ENCODE data around the gene KCNMB1. TPM values are rescaled to one million over a fixed set of nuclear protein-coding genes. Genes with fewer than 3 reads are reported as not detected.

Gene KCNMB1
- total RNA-seq, 1 donor from 2014 or later: not detected

- TF ChIP-seq EZH2phosphoT487 (IDR thresholded peaks at IDR 0.05) (no peak), CTCF (IDR thresholded peaks at IDR 0.05) (no peak), EZH2 (IDR thresholded peaks at IDR 0.05) (no peak)
- Histone ChIP-seq H3F3A (ENCODE audit: low read depth) (no peaks in the 10 kb centered on the region), H3K9me3 (ENCODE audit: low read depth) (no peaks in the 10 kb centered on the region), H3K4me3 (no peak overlapping the region), H3K27ac (no peak overlapping the region), H3K9ac (no peak overlapping the region), H3K36me3 (no peaks in the 10 kb centered on the region), H3K27me3 (no peaks in the 10 kb centered on the region), H3K4me1 (peaks cover 26% of the 10 kb centered on the region), H2AFZ (replicated peaks) (no peak overlapping the region), H4K20me1 (ENCODE audit: low read depth) (no peaks in the 10 kb centered on the region), H3K79me2 (ENCODE audit: low read depth) (no peaks in the 10 kb centered on the region), H3K4me2 (no peak overlapping the region)
- H3K4me1 Mint-ChIP-seq: peaks cover 43% of the 10 kb centered on the region
- no peak overlapping the region for H3K4me3 Mint-ChIP-seq
- peak overlapping the region; percentile 76 for H3K27ac Mint-ChIP-seq
- H3K27me3 Mint-ChIP-seq (ENCODE audit: insufficient read depth, low read depth): peaks cover 19% of the 10 kb centered on the region
- no peaks in the 10 kb centered on the region for H3K36me3 Mint-ChIP-seq
- DNase-seq (ENCODE audit: low spot score): no peak
- no peaks in the 10 kb centered on the region for H3K9me3 Mint-ChIP-seq
Observed at GRCh38 chr5:170387775-170388639, 1.2 kb downstream of the KCNMB1 start.

GRCh38 chr5:170386743-170387395 lies 2.3 kb downstream of the KCNMB1 start:
- peaks cover 22% of the 10 kb centered on the region for H3K4me1 ChIP-seq
- no peaks in the 10 kb centered on the region for H3K9me3 ChIP-seq (ENCODE audit: low read depth)
- no peak for DNase-seq (ENCODE audit: low spot score)
- peaks cover 22% of the 10 kb centered on the region for H3K27me3 Mint-ChIP-seq (ENCODE audit: insufficient read depth, low read depth)
- H4K20me1 ChIP-seq (ENCODE audit: low read depth): no peaks in the 10 kb centered on the region
- no peaks in the 10 kb centered on the region for H3F3A ChIP-seq (ENCODE audit: low read depth)
- H2AFZ ChIP-seq (replicated peaks): peak overlapping the region; percentile 85
- peak overlapping the region; percentile 82 for H3K27ac Mint-ChIP-seq
- no peaks in the 10 kb centered on the region for H3K79me2 ChIP-seq (ENCODE audit: low read depth)
- TF ChIP-seq CTCF (IDR thresholded peaks at IDR 0.05) (no peak), EZH2phosphoT487 (IDR thresholded peaks at IDR 0.05) (no peak), EZH2 (IDR thresholded peaks at IDR 0.05) (no peak)
- peaks cover 46% of the 10 kb centered on the region for H3K4me1 Mint-ChIP-seq
- H3K36me3 Mint-ChIP-seq: no peaks in the 10 kb centered on the region
- H3K9ac ChIP-seq: no peak overlapping the region
- no peak overlapping the region for H3K4me3 ChIP-seq
- H3K27ac ChIP-seq: no peak overlapping the region
- no peak overlapping the region for H3K4me3 Mint-ChIP-seq
- peak overlapping the region; percentile 15 for H3K4me2 ChIP-seq
- no peaks in the 10 kb centered on the region for H3K27me3 ChIP-seq
- H3K36me3 ChIP-seq: no peaks in the 10 kb centered on the region
- H3K9me3 Mint-ChIP-seq: no peaks in the 10 kb centered on the region

GRCh38 chr5:170383227-170383626 lies 5.9 kb downstream of the KCNMB1 start:
- H3K36me3 ChIP-seq: no peaks in the 10 kb centered on the region

More at GRCh38 chr5:170383227-170383626, 5.9 kb downstream of the KCNMB1 start:
- no peaks in the 10 kb centered on the region for H3K9me3 ChIP-seq (ENCODE audit: low read depth)
- no peak for DNase-seq (ENCODE audit: low spot score)
- Mint-ChIP-seq H3K4me3 (no peak overlapping the region), H3K4me1 (peaks cover 26% of the 10 kb centered on the region), H3K27me3 (ENCODE audit: insufficient read depth, low read depth) (peaks cover 22% of the 10 kb centered on the region), H3K36me3 (no peaks in the 10 kb centered on the region), H3K27ac (no peak overlapping the region), H3K9me3 (no peaks in the 10 kb centered on the region)
- peaks cover 8% of the 10 kb centered on the region for H3K4me1 ChIP-seq
- no peak overlapping the region for H3K27ac ChIP-seq
- H3K27me3 ChIP-seq: no peaks in the 10 kb centered on the region
- TF ChIP-seq EZH2 (IDR thresholded peaks at IDR 0.05): no peak
- no peak for TF ChIP-seq EZH2phosphoT487 (IDR thresholded peaks at IDR 0.05)
- TF ChIP-seq CTCF (IDR thresholded peaks at IDR 0.05): no peak
- H3K79me2 ChIP-seq (ENCODE audit: low read depth): no peaks in the 10 kb centered on the region
- no peak overlapping the region for H3K4me3 ChIP-seq
- no peaks in the 10 kb centered on the region for H4K20me1 ChIP-seq (ENCODE audit: low read depth)
- no peak overlapping the region for H3K9ac ChIP-seq
- H3F3A ChIP-seq (ENCODE audit: low read depth): no peaks in the 10 kb centered on the region
- no peak overlapping the region for H3K4me2 ChIP-seq
- H2AFZ ChIP-seq (replicated peaks): no peak overlapping the region

Data from neural progenitor cell (in vitro differentiated cells).